Keratinocyte (primary cell): ENCODE data around the gene SMLR1. TPM values are rescaled to one million over a fixed set of nuclear protein-coding genes. Genes with fewer than 3 reads are reported as not detected.

Experiments used
- DNase-seq: peaks from one replicate; pipeline ENCODE4 v3.0.0-alpha.2; 2011; ENCODE audit warnings: low read depth, missing footprints, low spot score
- FAIRE-seq: peaks from 2 replicates; lab custom pipeline; 2011; peaks lifted over from hg19 to GRCh38; lab: Jason Lieb, UNC
- H2AFZ ChIP-seq: 2 replicates; pipeline ENCODE4 v1.6.0; 2012; ENCODE audit warnings: low read length, control low read depth, inconsistent platforms; ENCODE audit not compliant: control insufficient read depth
- H3K27ac ChIP-seq: 2 replicates; pipeline ENCODE4 v1.5.1; 2011; ENCODE audit warnings: low read length; ENCODE audit not compliant: control insufficient read depth, insufficient read depth
- H3K27me3 ChIP-seq: 3 replicates; pipeline ENCODE4 v1.6.0; 2011; ENCODE audit warnings: low read length; ENCODE audit not compliant: control insufficient read depth, insufficient read depth; ENCODE audit errors: extremely low read depth
- H3K36me3 ChIP-seq, 2 experiments: 2 replicates in 1 of 2; 3 replicates in 1 of 2; pipeline ENCODE4 v1.5.1; 2011; ENCODE audit warnings: low read length in 2 of 2, mild to moderate bottlenecking in 1 of 2; ENCODE audit not compliant: control insufficient read depth in 2 of 2, insufficient read depth in 2 of 2; ENCODE audit errors: extremely low read depth in 1 of 2
- H3K4me1 ChIP-seq: 3 replicates; pipeline ENCODE4 v1.5.1; 2011; ENCODE audit warnings: low read length; ENCODE audit not compliant: control insufficient read depth, insufficient read depth; ENCODE audit errors: extremely low read depth
- H3K4me2 ChIP-seq: 3 replicates; pipeline ENCODE4 v1.6.0; 2011; ENCODE audit warnings: low read depth, low read length; ENCODE audit not compliant: control insufficient read depth, insufficient read depth; ENCODE audit errors: extremely low read depth
- H3K4me3 ChIP-seq, 3 experiments: fragments of 200-600 bp in 1 of 3; sonication (generic) in 1 of 3; 2 replicates in 2 of 3; 3 replicates in 1 of 3; pipeline ENCODE4 v1.5.1; 2011 to 2016; ENCODE audit warnings: low read length in 3 of 3, mild to moderate bottlenecking in 3 of 3, control low read depth in 2 of 3, inconsistent platforms in 1 of 3, low read depth in 1 of 3, mixed read lengths in 1 of 3, mixed run types in 1 of 3, moderate library complexity in 1 of 3; ENCODE audit not compliant: control insufficient read depth in 2 of 3, insufficient read depth in 2 of 3; ENCODE audit errors: extremely low read depth in 1 of 3
- H3K79me2 ChIP-seq: 2 replicates; pipeline ENCODE4 v1.6.0; 2012; ENCODE audit warnings: low read length; ENCODE audit not compliant: control insufficient read depth, insufficient read depth
- H3K9ac ChIP-seq: 3 replicates; pipeline ENCODE4 v1.6.0; 2011; ENCODE audit warnings: low read length; ENCODE audit not compliant: control insufficient read depth, insufficient read depth; ENCODE audit errors: extremely low read depth
- H3K9me1 ChIP-seq: 3 replicates; pipeline ENCODE4 v1.6.0; 2011; ENCODE audit warnings: low read length; ENCODE audit not compliant: control insufficient read depth, insufficient read depth; ENCODE audit errors: extremely low read depth
- H3K9me3 ChIP-seq: 2 replicates; pipeline ENCODE4 v1.5.1; 2012; ENCODE audit warnings: low read depth, low read length; ENCODE audit not compliant: control insufficient read depth
- H4K20me1 ChIP-seq: 3 replicates; pipeline ENCODE4 v1.6.0; 2011; ENCODE audit warnings: low read length; ENCODE audit not compliant: control insufficient read depth, insufficient read depth; ENCODE audit errors: extremely low read depth
- CTCF ChIP-seq, 3 experiments: IDR thresholded peaks in 1 of 3; conservative IDR thresholded peaks in 1 of 3; optimal IDR thresholded peaks in 1 of 3; 2 replicates in 2 of 3; 3 replicates in 1 of 3; pipeline versions ENCODE3 to v1.5.1; 2011; ENCODE audit warnings: low read length in 3 of 3, mild to moderate bottlenecking in 3 of 3, moderate library complexity in 2 of 3, control low read depth in 1 of 3, inconsistent platforms in 1 of 3; ENCODE audit not compliant: insufficient read depth in 2 of 3; ENCODE audit errors: extremely low read depth in 1 of 3
- EZH2 ChIP-seq: IDR thresholded peaks from one replicate; pipeline ENCODE4 v1.6.1; 2012; ENCODE audit warnings: inconsistent platforms, mild to moderate bottlenecking, low read length, moderate library complexity
- dilution Hi-C: fragments of 300-500 bp; cut with MboI; formaldehyde crosslinking; loops from one replicate; pipeline ENCODE4 v1.7.0; 2020; ENCODE audit warnings: low sequenced_read_pairs; ENCODE audit not compliant: extremely low pct_ligation_motif_present
- polyA plus RNA-seq, 5 experiments: library from polyadenylated mRNA; depleted of rRNA in 3 of 5; stranded (reverse) in 3 of 5; stranded (forward) in 1 of 5; unstranded in 1 of 5; fragments of >200 nt; gene quantifications; 1 replicate in 1 of 5; 2 replicates in 3 of 5; 3 replicates in 1 of 5; pipeline versions ENCODE4 v1.2.1 to v1.2.3, GENCODE V29; 2011 to 2012; ENCODE audit warnings: missing spikeins in 2 of 5, low read depth in 1 of 5, low replicate concordance in 1 of 5

SMLR1 gene
- polyA plus RNA-seq, 1 donor (not counting 4 experiments of a cell fraction or from before 2014, with no cell fraction given), result not detected

DNA sequence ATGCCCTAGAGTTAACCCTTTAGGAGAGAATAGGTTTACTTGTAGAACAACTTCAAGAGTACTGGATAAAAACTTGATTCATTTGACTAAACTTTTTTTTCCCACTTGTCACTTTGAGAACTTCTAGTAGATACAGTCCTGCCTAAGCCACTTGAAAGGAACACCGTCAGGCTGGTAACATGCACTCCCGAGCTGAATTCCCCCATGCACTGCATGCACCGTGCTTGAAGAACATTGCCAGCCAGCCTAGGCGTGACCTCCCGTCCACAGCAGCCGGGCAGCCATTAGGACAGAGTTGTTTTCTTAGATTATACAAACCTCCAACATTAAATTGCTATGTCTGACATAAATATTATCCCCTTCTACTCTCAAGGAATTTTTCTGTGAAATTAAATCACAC, 52.6 kb downstream of the SMLR1 start:
- Histone ChIP-seq H3K27me3 (no peaks in the 10 kb centered on the region), H3K79me2 (no peaks in the 10 kb centered on the region), H3K4me2 (no peak overlapping the region), H3K9me3 (no peaks in the 10 kb centered on the region), H4K20me1 (no peaks in the 10 kb centered on the region), H2AFZ (no peak overlapping the region), H3K4me1 (no peaks in the 10 kb centered on the region), H3K27ac (no peak overlapping the region), H3K4me3 (no peak overlapping the region), H3K9me1 (no peaks in the 10 kb centered on the region), H3K9ac (no peak overlapping the region), H3K36me3 (no peaks in the 10 kb centered on the region)
- TF ChIP-seq CTCF (optimal IDR thresholded peaks at IDR 0.05 in 1 of 3, IDR thresholded peaks at IDR 0.05 in 1 of 3, conservative IDR thresholded peaks at IDR 0.05 in 1 of 3; ENCODE audit: extremely low read depth in 1 of 3, insufficient read depth in 2 of 3, low read length in 3 of 3) (no peak), EZH2 (no peak)
- no peak for FAIRE-seq
- dilution Hi-C loops, result no loop called here
- DNase-seq, result no peak

DNA sequence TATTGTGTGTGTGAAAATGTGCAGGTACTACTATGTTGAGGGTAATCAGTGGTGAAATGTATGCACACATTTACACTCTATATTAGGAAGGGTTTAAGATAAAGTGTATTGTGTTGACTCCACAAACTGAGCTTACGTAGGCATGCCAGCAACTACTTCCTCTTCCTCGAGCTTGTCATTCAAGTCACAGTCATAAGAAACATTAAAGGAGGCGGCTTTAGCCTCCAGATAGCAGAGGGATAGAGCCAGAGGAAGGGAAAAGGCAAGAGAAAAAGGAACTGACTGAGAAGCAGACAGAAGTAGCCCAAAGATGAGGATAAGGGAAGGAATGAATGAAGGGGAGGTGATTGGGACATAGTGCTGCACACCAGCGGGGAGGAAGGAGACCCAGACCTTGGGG, 55.2 kb downstream of the SMLR1 start:
- no peak overlapping the region for H3K4me2 ChIP-seq
- H3K9me1 ChIP-seq, result no peaks in the 10 kb centered on the region
- TF ChIP-seq EZH2 (no peak), CTCF (optimal IDR thresholded peaks at IDR 0.05 in 1 of 3, IDR thresholded peaks at IDR 0.05 in 1 of 3, conservative IDR thresholded peaks at IDR 0.05 in 1 of 3; ENCODE audit: extremely low read depth in 1 of 3, insufficient read depth in 2 of 3, low read length in 3 of 3) (no peak)
- H3K4me1 ChIP-seq, result no peaks in the 10 kb centered on the region
- no peaks in the 10 kb centered on the region for H3K79me2 ChIP-seq
- no peaks in the 10 kb centered on the region for H4K20me1 ChIP-seq
- no peak overlapping the region for H2AFZ ChIP-seq
- H3K9ac ChIP-seq, result no peak overlapping the region
- dilution Hi-C loops, result no loop called here
- FAIRE-seq, result no peak
- no peaks in the 10 kb centered on the region for H3K27me3 ChIP-seq
- DNase-seq, result no peak
- no peaks in the 10 kb centered on the region for H3K36me3 ChIP-seq
- H3K27ac ChIP-seq, result no peak overlapping the region
- H3K4me3 ChIP-seq, result no peak overlapping the region
- H3K9me3 ChIP-seq, result no peaks in the 10 kb centered on the region
